OCI-LY7 (cell line): ENCODE measurements around the gene TMEM94. TPM values are rescaled to one million over a fixed set of nuclear protein-coding genes. Genes with fewer than 3 reads are reported as not detected.
A peak's percentile ranks its signal among the peaks of the same experiment; 100 is the strongest.
"Not testable (repeated sequence)": the region's sequence is repeated elsewhere in the genome, so short reads cannot be mapped to it uniquely, and the experiment has no call there.

Source experiments
- BruUV-seq: library from RNA; stranded (reverse); fragments of 400-500 nt; replicated peaks from 2 replicates; lab custom pipeline; 2021; lab: Mats Ljungman, UMichigan
- CTCF ChIA-PET: fragments of 300-600 bp; sonication (Branson Sonifier 250); formaldehyde crosslinking; loops from one replicate; lab custom pipeline; 2022; ENCODE audit warnings: antibody characterized with exemption; ENCODE audit not compliant: unreplicated experiment; lab: Charles Lee
- POLR2A ChIA-PET: fragments of 300-600 bp; sonication (Branson Sonifier 250); formaldehyde crosslinking; loops from one replicate; lab custom pipeline; 2022; ENCODE audit warnings: antibody characterized with exemption; lab: Charles Lee
- DNase-seq: peaks from one replicate; pipeline ENCODE4 v3.0.0-alpha.2; 2015; ENCODE audit warnings: low spot score
- H2AFZ ChIP-seq: fragments of 200-600 bp; sonication (generic), shearing (Covaris generic); 2 replicates; pipeline ENCODE4 v1.6.1; 2014; ENCODE audit warnings: mild to moderate bottlenecking, antibody characterized with exemption, low read length, moderate library complexity
- H3K27ac ChIP-seq: fragments of 200-600 bp; sonication (generic); 2 replicates; pipeline ENCODE4 v1.5.1; 2014; ENCODE audit warnings: mixed run types, low read depth, mild to moderate bottlenecking, moderate library complexity, low read length, inconsistent platforms; ENCODE audit not compliant: poor library complexity, severe bottlenecking
- H3K36me3 ChIP-seq: fragments of 200-600 bp; sonication (generic); 2 replicates; pipeline ENCODE4 v1.6.1; 2014; ENCODE audit warnings: mild to moderate bottlenecking, antibody characterized with exemption, low read length, moderate library complexity, mixed read lengths; ENCODE audit not compliant: insufficient read depth
- H3K4me1 ChIP-seq: fragments of 200-600 bp; sonication (generic); 2 replicates; pipeline ENCODE4 v1.5.1; 2014; ENCODE audit warnings: mild to moderate bottlenecking, low read length; ENCODE audit not compliant: insufficient read depth, poor library complexity, severe bottlenecking
- H3K4me2 ChIP-seq: fragments of 200-600 bp; sonication (generic); 2 replicates; pipeline ENCODE4 v1.6.1; 2014; ENCODE audit warnings: mild to moderate bottlenecking, low read length
- H3K4me3 ChIP-seq: fragments of 200-600 bp; sonication (generic); 2 replicates; pipeline ENCODE4 v1.5.1; 2014; ENCODE audit warnings: mild to moderate bottlenecking, low read depth, low read length; ENCODE audit not compliant: poor library complexity, severe bottlenecking
- H3K79me2 ChIP-seq: fragments of 200-600 bp; sonication (generic); 2 replicates; pipeline ENCODE4 v1.6.1; 2016; ENCODE audit warnings: low read depth, mild to moderate bottlenecking, low read length, moderate library complexity, mixed read lengths; ENCODE audit not compliant: insufficient read depth
- H3K9me2 ChIP-seq: fragments of 200-600 bp; sonication (generic); 2 replicates; pipeline ENCODE4 v1.6.1; 2016; ENCODE audit warnings: mild to moderate bottlenecking, low read length, mixed read lengths; ENCODE audit not compliant: insufficient read depth
- H3K9me3 ChIP-seq: fragments of 200-600 bp; sonication (generic); 2 replicates; pipeline ENCODE4 v1.6.1; 2014; ENCODE audit warnings: mild to moderate bottlenecking, mixed run types, low read length, mixed read lengths
- H4K20me1 ChIP-seq: fragments of 200-600 bp; sonication (generic); 2 replicates; pipeline ENCODE4 v1.6.1; 2014; ENCODE audit warnings: mild to moderate bottlenecking, antibody characterized with exemption, low read length, moderate library complexity, mixed read lengths; ENCODE audit not compliant: insufficient read depth
- EZH2phosphoT487 ChIP-seq: fragments of 200-600 bp; sonication (generic); IDR thresholded peaks from 2 replicates; pipeline ENCODE4 v1.6.1; 2018; ENCODE audit warnings: low read depth, borderline replicate concordance, mild to moderate bottlenecking, mixed run types, antibody characterized with exemption, low read length, moderate library complexity, mixed read lengths
- intact Hi-C: fragments of 100-400 bp; cut with micrococcal nuclease; formaldehyde crosslinking; loops from one replicate; pipeline ENCODE4 v1.10.0; 2022; ENCODE audit not compliant: unreplicated experiment
- total RNA-seq, 2 experiments: library from RNA; depleted of rRNA in 1 of 2; stranded (reverse); fragments of >200 nt in 1 of 2; shearing (Covaris generic) in 1 of 2; gene quantifications; 2 replicates each; pipeline ENCODE4 v1.2.3, GENCODE V29; 2014 to 2022
- TF ChIP-seq, protein P1 (sequence below): fragments of 200-600 bp; sonication (generic); conservative IDR thresholded peaks from 2 replicates; pipeline ENCODE4 v1.5.1; 2014; ENCODE audit warnings: mild to moderate bottlenecking, antibody characterized with exemption, low read length, moderate library complexity, mixed read lengths

TMEM94 gene
- total RNA-seq, 2 experiments from 2014 or later, result 60.6 to 121 TPM

DNA sequence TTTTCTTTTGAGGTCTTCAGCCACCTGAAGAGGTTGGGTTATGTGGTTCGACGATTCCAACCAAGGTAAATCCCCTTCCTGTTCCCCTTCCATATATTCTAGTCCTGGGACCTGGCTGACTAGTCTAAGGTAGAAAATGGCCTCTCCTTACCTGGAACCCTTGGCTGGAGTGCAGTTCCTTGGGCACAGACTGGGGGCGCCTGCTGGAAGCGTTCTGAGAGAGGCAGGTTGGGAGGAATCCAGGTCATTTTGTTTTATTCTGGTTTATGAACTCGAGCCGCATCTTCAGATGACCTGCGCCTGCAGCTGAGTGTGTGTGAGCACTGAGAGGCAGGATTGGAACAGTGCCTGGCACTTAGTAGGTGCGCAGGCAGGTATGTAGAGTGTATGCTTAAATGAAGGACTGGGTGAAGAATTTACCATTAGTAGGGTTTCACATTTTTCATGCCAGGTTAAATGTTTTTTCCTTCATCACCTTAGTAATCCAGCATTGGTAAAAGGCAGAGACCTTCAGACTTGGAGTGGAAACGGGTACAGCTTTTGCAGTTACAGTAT, 62.6 kb downstream of the TMEM94 start:
- Histone ChIP-seq H3K79me2 (peaks cover 6% of the 10 kb centered on the region; the same call in 1 of the 2 replicates), H3K9me3 (no peaks in the 10 kb centered on the region), H2AFZ (no peak overlapping the region), H3K4me3 (no peak overlapping the region), H3K4me2 (peak overlapping the region; percentile 82), H3K9me2 (no peaks in the 10 kb centered on the region), H3K4me1 (peaks cover 31% of the 10 kb centered on the region), H3K36me3 (peaks cover 38% of the 10 kb centered on the region), H4K20me1 (peaks cover 8% of the 10 kb centered on the region; the same call in 1 of the 2 replicates), H3K27ac (no peak overlapping the region)
- ChIA-PET POLR2A (no interaction called here), CTCF (interaction anchor here (0.5 to 0.6 kb wide), 2 partner anchors 82 to 279 kb away, joined by 3 read pairs; no protein-coding TSS in a partner anchor)
- no peak for DNase-seq
- TF ChIP-seq EZH2phosphoT487, result no peak
- TF ChIP-seq, protein P1, sequence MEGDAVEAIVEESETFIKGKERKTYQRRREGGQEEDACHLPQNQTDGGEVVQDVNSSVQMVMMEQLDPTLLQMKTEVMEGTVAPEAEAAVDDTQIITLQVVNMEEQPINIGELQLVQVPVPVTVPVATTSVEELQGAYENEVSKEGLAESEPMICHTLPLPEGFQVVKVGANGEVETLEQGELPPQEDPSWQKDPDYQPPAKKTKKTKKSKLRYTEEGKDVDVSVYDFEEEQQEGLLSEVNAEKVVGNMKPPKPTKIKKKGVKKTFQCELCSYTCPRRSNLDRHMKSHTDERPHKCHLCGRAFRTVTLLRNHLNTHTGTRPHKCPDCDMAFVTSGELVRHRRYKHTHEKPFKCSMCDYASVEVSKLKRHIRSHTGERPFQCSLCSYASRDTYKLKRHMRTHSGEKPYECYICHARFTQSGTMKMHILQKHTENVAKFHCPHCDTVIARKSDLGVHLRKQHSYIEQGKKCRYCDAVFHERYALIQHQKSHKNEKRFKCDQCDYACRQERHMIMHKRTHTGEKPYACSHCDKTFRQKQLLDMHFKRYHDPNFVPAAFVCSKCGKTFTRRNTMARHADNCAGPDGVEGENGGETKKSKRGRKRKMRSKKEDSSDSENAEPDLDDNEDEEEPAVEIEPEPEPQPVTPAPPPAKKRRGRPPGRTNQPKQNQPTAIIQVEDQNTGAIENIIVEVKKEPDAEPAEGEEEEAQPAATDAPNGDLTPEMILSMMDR, result peak; percentile 53
- intact Hi-C loops, result loop anchor here (5.0 kb wide), 2 partner anchors 48 to 232 kb away; partner anchors contain the start of gene SLC25A19
- no TSS peak for BruUV-seq

DNA sequence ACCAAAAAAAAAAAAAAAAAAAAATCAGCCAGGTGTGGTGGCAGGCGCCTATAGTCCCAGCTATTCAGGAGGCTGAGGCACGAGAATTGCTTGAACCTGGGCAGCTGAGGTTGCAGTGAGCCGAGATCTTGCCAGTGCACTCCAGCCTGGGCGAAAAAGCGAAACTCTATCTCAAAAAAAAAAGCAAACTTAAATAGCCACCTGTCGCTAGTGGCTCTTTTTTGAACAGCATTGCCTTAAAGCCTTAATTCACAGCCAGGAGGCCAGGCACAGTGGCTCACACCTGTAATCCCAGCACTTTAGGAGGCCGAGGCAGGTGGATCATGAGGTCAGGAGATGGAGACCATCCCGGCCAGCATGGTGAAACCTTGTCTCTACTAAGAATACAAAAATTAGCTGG, 64.0 kb downstream of the TMEM94 start:
- H3K4me3 ChIP-seq, BruUV-seq, H3K9me3 ChIP-seq, H3K27ac ChIP-seq, H4K20me1 ChIP-seq, DNase-seq, intact Hi-C loops, H2AFZ ChIP-seq, H3K4me2 ChIP-seq, H3K79me2 ChIP-seq, H3K9me2 ChIP-seq: not testable (repeated sequence)
- Histone ChIP-seq H3K4me1 (peaks cover 34% of the 10 kb centered on the region), H3K36me3 (peaks cover 41% of the 10 kb centered on the region)
- POLR2A ChIA-PET, result interaction anchor here (0.6 to 1.1 kb wide), 3 partner anchors 140 to 308 kb away, joined by 3 to 7 read pairs (median 3); no protein-coding TSS in a partner anchor
- CTCF ChIA-PET, result interaction anchor here (0.6 kb wide), 1 partner anchor 245 kb away, joined by 3 read pairs; no protein-coding TSS in a partner anchor

DNA sequence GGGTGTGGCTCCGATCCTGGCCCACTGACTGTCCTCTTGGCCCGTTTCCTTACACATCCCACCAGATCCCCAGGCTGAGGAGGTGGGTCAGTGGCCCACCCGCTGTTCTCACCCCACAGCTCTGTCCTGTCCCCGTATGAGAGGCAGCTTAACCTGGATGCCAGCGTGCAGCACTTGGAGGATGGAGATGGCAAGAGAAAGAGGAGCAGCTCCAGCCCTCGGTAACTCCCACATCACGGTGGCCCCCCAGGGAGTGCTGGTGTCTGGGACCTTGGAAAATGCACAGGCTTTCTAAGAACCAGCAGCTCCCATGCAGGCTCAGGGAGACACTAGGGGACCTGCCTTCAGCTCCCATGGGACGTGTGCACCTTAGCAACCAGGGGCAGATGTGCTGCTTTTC, 64.9 kb downstream of the TMEM94 start:
- ChIA-PET POLR2A (interaction anchor here (0.7 to 1.1 kb wide), 3 partner anchors 14 to 259 kb away, joined by 3 to 5 read pairs (median 3); partner anchors contain the start of gene TMEM94), CTCF (no interaction called here)
- Histone ChIP-seq H3K9me2 (no peaks in the 10 kb centered on the region), H3K4me2 (no peak overlapping the region), H3K4me1 (peaks cover 35% of the 10 kb centered on the region), H3K4me3 (no peak overlapping the region), H3K79me2 (peaks cover 6% of the 10 kb centered on the region; the same call in 1 of the 2 replicates), H3K9me3 (no peaks in the 10 kb centered on the region), H3K36me3 (peaks cover 41% of the 10 kb centered on the region), H4K20me1 (peaks cover 8% of the 10 kb centered on the region; the same call in 1 of the 2 replicates), H2AFZ (no peak overlapping the region), H3K27ac (no peak overlapping the region)
- intact Hi-C loops, result no loop called here
- no peak for TF ChIP-seq EZH2phosphoT487
- TF ChIP-seq, protein P1, result no peak
- BruUV-seq, result no TSS peak
- DNase-seq, result no peak
